BLaER1 treated with 17β-estradiol and CSF1 and Interleukin-3, amounts not matched to agents 10 nM and 100 nM (cell line): ENCODE measurements around the gene EIF4G3.

Experiments used
- H3K27ac ChIP-seq, 11 experiments: shearing (Covaris generic); formaldehyde crosslinking; 2 replicates each; pipeline ENCODE4 v1.8.1; 2022
- H3K27me3 ChIP-seq, 11 experiments: shearing (Covaris generic); formaldehyde crosslinking; 2 replicates each; pipeline ENCODE4 v1.8.1; 2022
- H3K36me3 ChIP-seq, 11 experiments: shearing (Covaris generic); formaldehyde crosslinking; 2 replicates each; pipeline ENCODE4 v1.8.1; 2022
- H3K4me1 ChIP-seq, 10 experiments: shearing (Covaris generic); formaldehyde crosslinking; 2 replicates each; pipeline ENCODE4 v1.8.1; 2022
- H3K4me2 ChIP-seq, 11 experiments: shearing (Covaris generic); formaldehyde crosslinking; 2 replicates each; pipeline ENCODE4 v1.8.1; 2022
- H3K4me3 ChIP-seq, 10 experiments: shearing (Covaris generic); formaldehyde crosslinking; 2 replicates each; pipeline ENCODE4 v1.8.1; 2022
- H3K9ac ChIP-seq, 11 experiments: shearing (Covaris generic); formaldehyde crosslinking; 2 replicates each; pipeline ENCODE4 v1.8.1; 2022
- H3K9me3 ChIP-seq, 11 experiments: shearing (Covaris generic); formaldehyde crosslinking; replicated peaks in 1 of 11; 2 replicates each; pipeline ENCODE4 v1.8.1; 2022
- H4K20me1 ChIP-seq, 11 experiments: shearing (Covaris generic); formaldehyde crosslinking; 2 replicates each; pipeline ENCODE4 v1.8.1; 2022
- Cebpa-rat ChIP-seq, 11 experiments: shearing (Covaris generic); IDR thresholded peaks; 2 replicates each; pipeline ENCODE4 v1.8.1; 2022

EIF4G3 gene

DNA sequence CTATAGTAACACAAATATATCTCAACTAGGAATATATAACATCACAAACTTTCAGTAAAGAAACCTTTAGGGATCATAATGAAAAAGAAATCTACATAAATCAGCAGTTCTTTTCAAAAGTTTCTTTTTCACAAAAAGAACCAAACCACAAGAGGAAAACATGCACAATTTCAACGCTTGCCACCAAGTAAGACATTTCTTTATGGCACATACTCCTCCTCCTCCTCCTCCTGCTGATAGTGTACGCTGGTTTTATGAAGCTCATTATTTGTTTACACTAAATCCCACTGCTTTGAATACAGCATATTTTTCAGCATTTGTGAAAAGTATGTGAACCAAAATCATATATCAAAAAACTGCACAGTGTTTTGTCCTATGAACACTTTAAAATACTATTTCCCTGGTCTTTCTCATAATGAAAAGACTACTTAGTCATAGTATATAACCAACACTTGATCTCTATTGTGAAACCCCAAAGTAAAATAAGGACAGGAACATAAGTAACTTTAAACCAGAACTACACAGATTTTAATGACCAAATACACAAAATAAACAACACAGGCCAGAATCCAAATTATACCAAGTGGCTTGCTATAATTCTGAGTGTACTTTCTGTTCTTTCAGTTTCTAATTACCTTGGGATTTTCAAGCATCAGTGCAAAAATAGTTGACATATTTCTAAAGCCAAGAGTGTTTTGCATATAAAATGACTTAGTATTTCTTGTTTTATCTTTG is 184.2 kb downstream of the EIF4G3 start:
- H3K4me3 ChIP-seq: no peak overlapping the region
- H3K36me3 ChIP-seq: peaks cover 4 to 37% (median 11%) of the 10 kb centered on the region in 11 experiments; a peak in 15 of 22 replicates
- peak overlapping the region in 1 of 11 experiments; percentile 17; a peak in 2 of 22 replicates for H3K4me2 ChIP-seq
- no peak overlapping the region for H3K27ac ChIP-seq
- peaks cover 0 to 10% (median 0%) of the 10 kb centered on the region in 10 experiments; a peak in 4 of 20 replicates for H3K4me1 ChIP-seq
- no peaks in the 10 kb centered on the region for H3K9me3 ChIP-seq
- peaks cover 0 to 35% (median 13%) of the 10 kb centered on the region in 11 experiments; a peak in 14 of 22 replicates for H4K20me1 ChIP-seq
- H3K9ac ChIP-seq: no peak overlapping the region
- H3K27me3 ChIP-seq: no peaks in the 10 kb centered on the region
- no peak for TF ChIP-seq Cebpa-rat (IDR thresholded peaks at IDR 0.05)

DNA sequence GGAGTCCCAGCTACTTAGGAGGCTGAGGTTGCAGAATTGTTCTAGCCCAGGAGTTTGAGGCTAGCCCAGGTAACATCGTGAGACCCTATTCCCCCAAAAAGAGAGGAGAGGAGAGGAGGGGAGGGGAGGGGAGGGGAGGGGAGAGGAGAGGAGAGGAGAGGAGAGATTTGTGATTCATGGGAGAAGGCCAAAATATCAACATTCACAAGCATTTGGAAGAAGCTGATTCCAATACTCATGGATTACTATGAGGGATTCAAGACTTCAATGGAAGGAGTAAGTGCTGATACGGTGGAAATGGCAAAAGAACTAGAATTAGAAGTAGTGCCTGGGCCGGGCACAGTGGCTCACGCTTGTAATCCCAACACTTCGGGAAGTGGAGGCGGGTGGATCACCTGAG is 187.8 kb downstream of the EIF4G3 start:
- TF ChIP-seq Cebpa-rat (IDR thresholded peaks at IDR 0.05): no peak
- Histone ChIP-seq H3K4me2 (no peak overlapping the region), H3K36me3 (peaks cover 0 to 29% (median 11%) of the 10 kb centered on the region in 11 experiments; a peak in 13 of 22 replicates)

DNA sequence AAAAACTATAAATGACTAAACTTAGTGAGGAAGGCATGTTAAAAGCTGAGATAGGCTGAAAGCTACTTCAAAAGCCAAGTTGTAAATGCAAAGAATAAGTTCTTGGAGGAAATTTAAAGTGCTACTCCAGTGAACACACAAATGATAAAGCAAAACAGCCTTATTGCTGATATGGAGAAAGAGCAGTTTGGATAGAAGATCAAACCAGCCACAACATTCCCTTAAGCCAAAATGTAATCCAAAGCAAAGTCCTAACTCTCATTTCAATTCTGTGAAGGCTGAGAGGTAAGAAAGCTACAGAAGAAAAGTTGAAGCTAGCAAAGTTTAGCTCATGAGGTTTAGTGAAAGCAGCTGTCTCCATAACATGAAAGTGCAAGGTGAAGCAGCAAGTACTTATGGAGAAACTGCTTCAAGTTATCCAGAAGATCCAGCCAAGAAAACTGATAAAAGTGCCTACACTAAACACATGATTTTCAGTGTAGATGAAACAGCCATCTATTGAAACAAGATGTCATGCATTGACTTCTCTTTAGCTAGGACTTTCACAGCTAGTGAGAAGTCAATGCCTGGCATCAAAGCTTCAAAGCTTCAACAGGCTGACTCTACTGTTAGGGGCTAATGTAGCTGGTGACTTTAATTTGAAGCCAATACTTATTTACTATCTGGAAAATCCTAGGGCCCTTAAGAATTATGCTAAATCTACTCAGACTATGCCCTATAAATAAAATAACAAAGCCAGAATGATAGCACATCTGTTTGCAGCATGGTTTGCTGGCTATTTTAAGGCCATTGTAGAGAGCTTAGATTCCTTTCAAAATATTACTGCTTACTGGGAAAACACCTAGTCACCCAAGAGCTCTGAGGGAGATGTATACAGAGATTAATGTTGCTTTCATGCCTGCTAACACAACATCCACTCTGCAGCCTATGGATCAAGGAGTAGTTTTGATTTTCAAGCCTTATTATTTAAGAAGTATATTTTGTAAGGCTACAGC is 188.6 kb downstream of the EIF4G3 start:
- H3K9me3 ChIP-seq: no peaks in the 10 kb centered on the region
- H3K27ac ChIP-seq: no peak overlapping the region
- no peaks in the 10 kb centered on the region for H3K27me3 ChIP-seq
- no peak overlapping the region for H3K9ac ChIP-seq
- peaks cover 2 to 61% (median 16%) of the 10 kb centered on the region in 11 experiments; a peak in 14 of 22 replicates for H4K20me1 ChIP-seq
- TF ChIP-seq Cebpa-rat (IDR thresholded peaks at IDR 0.05): no peak
- no peak overlapping the region for H3K4me2 ChIP-seq
- peaks cover 0 to 29% (median 11%) of the 10 kb centered on the region in 11 experiments; a peak in 13 of 22 replicates for H3K36me3 ChIP-seq
- peaks cover 0 to 9% (median 0%) of the 10 kb centered on the region in 10 experiments; a peak in 4 of 20 replicates for H3K4me1 ChIP-seq
- H3K4me3 ChIP-seq: no peak overlapping the region

More for the DNA sequence above, 187.8 kb downstream of the EIF4G3 start:
- Histone ChIP-seq H3K27me3 (no peaks in the 10 kb centered on the region), H3K4me1 (peaks cover 0 to 10% (median 0%) of the 10 kb centered on the region in 10 experiments; a peak in 4 of 20 replicates), H3K9ac (no peak overlapping the region), H3K9me3 (no peaks in the 10 kb centered on the region), H3K27ac (no peak overlapping the region), H4K20me1 (peaks cover 0 to 53% (median 12%) of the 10 kb centered on the region in 11 experiments; a peak in 13 of 22 replicates), H3K4me3 (no peak overlapping the region)

DNA sequence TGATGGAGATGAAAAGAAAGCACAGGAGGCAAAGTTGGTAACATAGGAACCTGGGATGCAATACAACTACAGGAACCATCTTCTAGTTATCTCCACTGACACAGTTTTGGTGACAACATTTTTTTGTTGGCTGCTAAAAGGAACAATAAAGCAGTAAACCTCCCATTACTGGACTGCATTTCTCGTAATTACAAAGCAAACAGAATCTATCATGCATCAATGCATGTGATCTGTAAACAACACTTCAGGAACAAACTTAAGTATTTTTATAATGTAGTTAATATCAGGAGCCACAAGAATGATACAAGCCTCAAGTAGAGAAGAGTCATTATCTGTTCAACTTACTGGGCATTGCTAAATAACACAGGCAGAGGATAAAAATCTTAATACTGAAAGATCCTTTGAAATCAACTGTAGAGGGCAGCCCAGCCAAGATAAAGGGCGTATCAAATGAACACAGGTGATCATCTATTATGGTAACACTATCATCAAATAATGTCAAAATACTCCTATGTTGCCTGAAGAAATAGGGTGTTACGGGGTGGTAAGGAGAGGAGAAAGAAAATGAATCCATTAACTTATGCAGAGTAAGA is 193.3 kb downstream of the EIF4G3 start:
- Histone ChIP-seq H4K20me1 (peaks cover 0 to 50% (median 15%) of the 10 kb centered on the region in 11 experiments; a peak in 14 of 22 replicates), H3K4me3 (no peak overlapping the region), H3K36me3 (peaks cover 16 to 35% (median 24%) of the 10 kb centered on the region in 11 experiments), H3K9ac (no peak overlapping the region), H3K9me3 (no peaks in the 10 kb centered on the region), H3K4me1 (peaks cover 0 to 4% (median 0%) of the 10 kb centered on the region in 10 experiments; a peak in 2 of 20 replicates), H3K27ac (no peak overlapping the region), H3K4me2 (no peak overlapping the region), H3K27me3 (no peaks in the 10 kb centered on the region)
- no peak for TF ChIP-seq Cebpa-rat (IDR thresholded peaks at IDR 0.05)

DNA sequence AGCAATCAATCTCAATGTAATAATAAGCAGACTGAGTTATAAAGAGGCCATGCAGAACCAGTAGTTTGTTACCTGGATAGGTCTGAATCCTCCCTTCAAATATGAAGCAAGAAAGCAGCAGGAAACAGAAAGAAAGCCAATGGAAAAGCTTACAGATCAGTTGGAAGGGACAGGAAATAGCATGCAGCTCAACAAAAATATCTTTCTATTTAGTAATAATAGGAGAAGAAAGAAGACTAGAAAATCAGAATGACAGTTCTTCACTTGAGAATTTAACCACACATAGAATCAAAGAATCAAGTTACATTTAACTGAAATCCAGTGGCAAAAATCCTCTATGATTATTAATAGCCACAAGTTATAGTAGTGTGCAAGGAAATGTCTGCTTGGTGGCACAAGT is 194.4 kb downstream of the EIF4G3 start:
- no peak overlapping the region for H3K9ac ChIP-seq
- no peak for TF ChIP-seq Cebpa-rat (IDR thresholded peaks at IDR 0.05)
- H3K4me1 ChIP-seq: peaks cover 0 to 4% (median 0%) of the 10 kb centered on the region in 10 experiments; a peak in 2 of 20 replicates
- no peaks in the 10 kb centered on the region for H3K9me3 ChIP-seq
- H3K4me2 ChIP-seq: no peak overlapping the region
- peaks cover 0 to 41% (median 14%) of the 10 kb centered on the region in 11 experiments; a peak in 14 of 22 replicates for H4K20me1 ChIP-seq
- no peaks in the 10 kb centered on the region for H3K27me3 ChIP-seq
- peaks cover 17 to 43% (median 26%) of the 10 kb centered on the region in 11 experiments for H3K36me3 ChIP-seq
- no peak overlapping the region for H3K4me3 ChIP-seq
- no peak overlapping the region for H3K27ac ChIP-seq

DNA sequence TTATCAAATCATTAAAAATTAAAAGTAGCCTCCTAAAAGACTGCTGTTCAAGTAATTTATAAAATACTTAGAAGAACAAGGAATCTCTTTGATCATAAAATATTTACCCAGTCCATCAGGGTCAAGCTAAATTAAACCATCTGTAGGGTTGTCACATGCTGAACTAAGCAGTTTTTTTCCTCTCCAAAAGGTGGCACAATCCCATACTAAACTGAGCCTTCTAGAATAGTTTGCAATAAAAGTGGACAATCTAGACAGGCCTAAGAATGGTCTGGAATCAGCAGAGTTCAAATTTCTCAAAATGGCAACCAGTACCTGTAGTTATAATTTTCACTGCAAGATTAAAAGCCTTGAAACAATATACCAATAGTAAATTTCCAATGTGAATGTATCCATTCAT is 194.8 kb downstream of the EIF4G3 start:
- Histone ChIP-seq H4K20me1 (peaks cover 0 to 39% (median 14%) of the 10 kb centered on the region in 11 experiments; a peak in 14 of 22 replicates), H3K27ac (no peak overlapping the region), H3K27me3 (no peaks in the 10 kb centered on the region), H3K4me2 (no peak overlapping the region), H3K9ac (no peak overlapping the region), H3K4me3 (no peak overlapping the region), H3K4me1 (peaks cover 0 to 4% (median 0%) of the 10 kb centered on the region in 10 experiments; a peak in 2 of 20 replicates), H3K9me3 (no peaks in the 10 kb centered on the region), H3K36me3 (peaks cover 17 to 43% (median 26%) of the 10 kb centered on the region in 11 experiments)
- TF ChIP-seq Cebpa-rat (IDR thresholded peaks at IDR 0.05): no peak

DNA sequence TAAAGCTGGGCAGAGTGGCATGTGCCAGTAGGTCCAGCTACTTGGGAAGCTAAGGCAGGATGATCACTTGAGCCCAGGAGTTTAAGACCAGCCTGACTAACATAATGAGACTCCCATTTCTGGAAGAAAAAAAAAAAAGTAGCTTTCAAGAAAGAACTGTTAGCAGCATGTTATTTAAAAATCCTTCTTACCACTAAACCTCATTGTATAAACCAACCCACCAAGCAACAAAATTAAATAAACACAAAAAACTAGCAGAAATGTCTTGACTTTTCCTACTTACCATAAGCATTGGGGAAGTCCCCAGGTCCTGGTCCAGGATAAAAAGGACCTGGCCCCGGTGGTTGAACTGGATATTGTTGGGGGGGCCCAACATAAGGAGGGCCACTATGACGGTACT is 196.6 kb downstream of the EIF4G3 start:
- Histone ChIP-seq H3K9ac (no peak overlapping the region), H3K27me3 (no peaks in the 10 kb centered on the region), H3K4me2 (no peak overlapping the region), H4K20me1 (peaks cover 0 to 32% (median 14%) of the 10 kb centered on the region in 11 experiments; a peak in 14 of 22 replicates), H3K27ac (no peak overlapping the region), H3K36me3 (peaks cover 17 to 43% (median 28%) of the 10 kb centered on the region in 11 experiments), H3K4me3 (no peak overlapping the region), H3K4me1 (peaks cover 0 to 4% (median 0%) of the 10 kb centered on the region in 10 experiments; a peak in 2 of 20 replicates), H3K9me3 (no peaks in the 10 kb centered on the region)
- TF ChIP-seq Cebpa-rat (IDR thresholded peaks at IDR 0.05): no peak

DNA sequence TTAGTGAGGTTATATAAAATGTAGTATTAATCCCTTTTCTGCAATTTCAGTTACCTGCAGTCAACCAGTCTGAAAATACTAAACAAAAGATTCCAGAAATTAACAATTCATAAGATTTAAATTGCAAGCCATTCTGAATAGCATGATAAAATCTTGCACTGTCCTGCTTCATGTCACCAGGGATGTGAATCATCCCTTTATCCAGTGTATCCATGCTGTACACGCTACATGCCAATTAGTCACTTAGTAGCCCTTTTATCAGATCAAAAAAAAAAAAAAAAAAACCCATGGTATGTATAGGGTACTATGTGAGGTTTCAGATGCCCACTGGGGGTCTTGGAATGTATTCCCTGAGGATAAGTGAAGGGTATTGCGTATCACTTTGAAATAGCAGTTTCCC is 198.3 kb downstream of the EIF4G3 start:
- no peak overlapping the region for H3K9ac ChIP-seq
- no peak overlapping the region for H3K4me3 ChIP-seq
- no peak overlapping the region for H3K4me2 ChIP-seq
- no peak for TF ChIP-seq Cebpa-rat (IDR thresholded peaks at IDR 0.05)
- H3K4me1 ChIP-seq: peaks cover 0 to 4% (median 0%) of the 10 kb centered on the region in 10 experiments; a peak in 2 of 20 replicates
- H4K20me1 ChIP-seq: peaks cover 0 to 25% (median 10%) of the 10 kb centered on the region in 11 experiments; a peak in 14 of 22 replicates
- no peak overlapping the region for H3K27ac ChIP-seq
- no peaks in the 10 kb centered on the region for H3K27me3 ChIP-seq
- H3K9me3 ChIP-seq: no peaks in the 10 kb centered on the region
- peaks cover 23 to 58% (median 40%) of the 10 kb centered on the region in 11 experiments for H3K36me3 ChIP-seq
